GM10266 (cell line): ENCODE results near the gene MCM10.

Experiments
- DNase-seq: peaks from one replicate; pipeline ENCODE4 v3.0.0; 2012; ENCODE audit errors: extremely low spot score
- TF ChIP-seq, protein P1 (sequence below): IDR thresholded peaks from 2 replicates; pipeline ENCODE4 v1.5.1; 2012; ENCODE audit warnings: mild to moderate bottlenecking, low read depth; ENCODE audit not compliant: control insufficient read depth, insufficient read depth; ENCODE audit errors: missing control alignments

The MCM10 gene

DNA sequence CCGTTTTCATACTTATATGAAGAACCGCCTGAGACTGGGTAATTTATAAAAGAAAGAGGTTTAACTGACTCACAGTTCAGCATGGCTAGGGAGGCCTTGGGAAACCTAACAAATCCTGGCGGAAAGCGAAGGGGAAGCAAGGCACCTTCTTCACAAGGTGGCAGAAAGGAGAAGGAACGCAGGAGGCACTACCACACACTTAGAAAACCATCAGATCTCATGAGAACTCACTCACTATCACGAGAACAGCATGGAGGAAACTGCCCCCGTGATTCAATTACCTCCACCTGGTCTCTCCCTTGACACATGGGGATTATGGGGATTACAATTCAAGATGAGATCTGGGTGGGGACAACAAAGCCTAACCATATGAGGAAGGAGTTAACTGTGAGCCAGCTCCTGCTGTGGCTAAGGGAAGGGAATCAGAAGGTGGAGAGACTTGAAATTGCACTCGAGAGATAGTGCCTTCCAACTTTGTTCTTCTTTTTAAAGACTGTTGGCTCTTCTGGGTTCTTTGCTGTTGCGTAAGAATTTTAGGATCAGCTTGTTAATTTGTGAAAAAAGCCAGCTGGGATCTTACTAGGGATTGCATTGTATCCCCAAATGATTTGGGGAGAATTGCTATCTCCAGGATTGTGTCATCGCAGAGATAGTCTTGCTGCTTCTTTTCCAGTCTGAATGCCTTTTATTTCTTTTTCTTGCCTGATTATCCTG, 40.4 kb upstream of the MCM10 start:
- DNase-seq = no peak
- TF ChIP-seq, protein P1, sequence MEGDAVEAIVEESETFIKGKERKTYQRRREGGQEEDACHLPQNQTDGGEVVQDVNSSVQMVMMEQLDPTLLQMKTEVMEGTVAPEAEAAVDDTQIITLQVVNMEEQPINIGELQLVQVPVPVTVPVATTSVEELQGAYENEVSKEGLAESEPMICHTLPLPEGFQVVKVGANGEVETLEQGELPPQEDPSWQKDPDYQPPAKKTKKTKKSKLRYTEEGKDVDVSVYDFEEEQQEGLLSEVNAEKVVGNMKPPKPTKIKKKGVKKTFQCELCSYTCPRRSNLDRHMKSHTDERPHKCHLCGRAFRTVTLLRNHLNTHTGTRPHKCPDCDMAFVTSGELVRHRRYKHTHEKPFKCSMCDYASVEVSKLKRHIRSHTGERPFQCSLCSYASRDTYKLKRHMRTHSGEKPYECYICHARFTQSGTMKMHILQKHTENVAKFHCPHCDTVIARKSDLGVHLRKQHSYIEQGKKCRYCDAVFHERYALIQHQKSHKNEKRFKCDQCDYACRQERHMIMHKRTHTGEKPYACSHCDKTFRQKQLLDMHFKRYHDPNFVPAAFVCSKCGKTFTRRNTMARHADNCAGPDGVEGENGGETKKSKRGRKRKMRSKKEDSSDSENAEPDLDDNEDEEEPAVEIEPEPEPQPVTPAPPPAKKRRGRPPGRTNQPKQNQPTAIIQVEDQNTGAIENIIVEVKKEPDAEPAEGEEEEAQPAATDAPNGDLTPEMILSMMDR = no peak

DNA sequence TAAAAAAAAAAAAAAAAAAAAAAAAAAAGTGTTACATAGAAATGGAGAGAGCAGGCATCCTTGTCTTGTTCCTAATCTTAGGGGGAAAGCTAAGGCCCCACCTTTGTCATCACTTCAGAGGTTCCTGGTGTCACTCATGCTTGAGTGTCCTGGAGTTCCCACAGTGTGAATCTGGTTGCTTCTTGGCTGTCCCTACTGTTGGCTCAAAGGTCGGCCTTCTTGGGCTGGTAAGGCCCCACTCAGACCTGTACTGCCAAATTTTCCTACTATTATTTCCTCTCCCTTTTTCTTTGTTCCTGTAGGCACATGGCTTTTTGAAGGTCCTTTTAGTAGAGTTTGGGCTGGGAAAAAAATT, 39.9 kb upstream of the MCM10 start:
- TF ChIP-seq, protein P1 = no peak
- no peak for DNase-seq

DNA sequence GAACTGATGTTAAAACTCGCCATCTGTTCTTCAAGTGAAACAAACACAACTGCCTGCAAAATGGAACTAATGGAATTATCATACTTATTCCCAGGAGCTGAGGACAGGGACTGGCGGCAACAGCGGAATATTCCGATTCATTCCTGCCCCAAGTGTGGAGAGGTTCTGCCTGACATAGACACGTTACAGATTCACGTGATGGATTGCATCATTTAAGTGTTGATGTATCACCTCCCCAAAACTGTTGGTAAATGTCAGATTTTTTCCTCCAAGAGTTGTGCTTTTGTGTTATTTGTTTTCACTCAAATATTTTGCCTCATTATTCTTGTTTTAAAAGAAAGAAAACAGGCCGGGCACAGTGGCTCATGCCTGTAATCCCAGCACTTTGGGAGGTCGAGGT, 24.7 kb upstream of the MCM10 start:
- no peak for DNase-seq
- TF ChIP-seq, protein P1 = no peak

DNA sequence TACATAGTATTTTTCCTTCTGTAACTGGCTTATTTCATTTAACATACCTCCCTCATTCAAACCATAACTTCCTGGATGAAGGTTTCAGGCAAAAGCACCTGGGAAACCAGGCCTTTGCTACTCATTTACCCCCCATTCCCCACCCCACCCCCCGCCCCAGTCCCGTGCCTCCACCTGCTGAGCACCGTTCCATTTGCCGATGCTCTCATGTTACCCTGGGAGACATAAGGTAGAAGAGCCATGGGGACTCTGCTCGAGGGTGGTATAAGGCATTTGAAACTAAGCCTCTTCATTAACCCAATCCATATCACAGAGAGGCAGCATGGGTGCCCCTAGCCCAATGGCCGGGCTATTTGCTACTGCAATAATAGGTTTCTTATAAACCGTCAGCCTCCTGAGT, 22.2 kb upstream of the MCM10 start:
- TF ChIP-seq, protein P1 = no peak
- no peak for DNase-seq

DNA sequence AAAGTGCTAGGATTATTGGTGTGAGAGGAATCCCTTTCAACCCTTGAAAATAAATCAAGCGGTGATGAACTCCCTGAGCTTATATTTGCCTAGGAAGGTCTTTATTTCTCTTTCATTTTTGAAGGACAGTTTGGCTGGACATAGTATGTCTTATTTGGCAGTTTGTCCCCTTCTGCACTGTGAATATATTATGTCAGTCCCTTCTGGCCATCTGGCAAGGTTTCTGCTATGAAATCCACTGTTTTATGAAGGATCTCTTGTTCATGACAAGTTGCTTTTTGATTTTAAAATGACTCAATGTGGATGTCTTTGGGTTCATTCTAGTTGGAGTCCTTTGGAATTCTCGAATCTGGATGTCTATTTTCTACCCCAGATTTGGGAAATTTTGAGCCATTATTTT, 21.7 kb upstream of the MCM10 start:
- DNase-seq = no peak
- TF ChIP-seq, protein P1 = no peak

- no peak for DNase-seq
- TF ChIP-seq, protein P1 = no peak
These were observed 20.6 kb upstream of the MCM10 start for GRCh38 chr10:13140627-13141190.

DNA sequence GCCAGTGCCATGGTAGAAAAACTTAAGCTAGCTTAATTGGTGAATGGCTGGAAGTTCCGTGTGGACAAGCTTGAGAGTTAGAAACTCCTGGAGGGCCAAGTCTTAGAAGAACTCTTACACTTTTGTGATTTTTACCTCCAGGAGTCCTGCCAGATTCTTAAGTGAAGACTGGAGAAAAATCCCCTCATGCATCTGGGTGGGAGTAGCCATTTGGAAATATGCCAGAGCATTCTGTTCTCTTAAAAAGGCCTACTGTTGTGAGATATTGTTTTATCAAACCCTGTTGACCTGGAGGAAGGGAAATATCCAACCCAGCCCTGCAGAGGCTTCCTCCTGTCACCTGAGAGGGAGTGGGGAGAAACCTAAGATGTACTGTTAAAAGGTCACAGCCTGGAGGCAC, 17.6 kb upstream of the MCM10 start:
- DNase-seq = no peak

More for the DNA sequence above, 17.6 kb upstream of the MCM10 start:
- TF ChIP-seq, protein P1 = no peak
